Osteoblast (primary cell): ENCODE measurements around the gene EFCAB12. TPM values are rescaled to one million over a fixed set of nuclear protein-coding genes. Genes with fewer than 3 reads are reported as not detected.

ENCODE experiments used
- DNase-seq: peaks from one replicate; pipeline ENCODE4 v3.0.0; 2011; ENCODE audit warnings: low spot score, mixed read lengths; ENCODE audit not compliant: insufficient read length; ENCODE audit errors: missing footprints
- H2AFZ ChIP-seq: 2 replicates; pipeline ENCODE4 v1.6.0; 2011; ENCODE audit warnings: mild to moderate bottlenecking, low read length
- H3K27ac ChIP-seq: 2 replicates; pipeline ENCODE4 v1.5.1; 2011; ENCODE audit warnings: mild to moderate bottlenecking, low read depth, low read length, moderate library complexity
- H3K27me3 ChIP-seq: 2 replicates; pipeline ENCODE4 v1.6.0; 2012; ENCODE audit warnings: mild to moderate bottlenecking, control low read depth, inconsistent platforms, low read length, moderate library complexity; ENCODE audit not compliant: insufficient read depth
- H3K36me3 ChIP-seq: 2 replicates; pipeline ENCODE4 v1.5.1; 2011; ENCODE audit warnings: mild to moderate bottlenecking, low read length, control low read depth, moderate library complexity; ENCODE audit not compliant: insufficient read depth
- H3K4me1 ChIP-seq: 2 replicates; pipeline ENCODE4 v1.5.1; 2011; ENCODE audit warnings: mild to moderate bottlenecking, low read length, control low read depth, moderate library complexity; ENCODE audit not compliant: insufficient read depth
- H3K4me2 ChIP-seq: 2 replicates; pipeline ENCODE4 v1.6.0; 2011; ENCODE audit warnings: mild to moderate bottlenecking, low read length; ENCODE audit not compliant: insufficient read depth
- H3K4me3 ChIP-seq: fragments of 200-600 bp; sonication (generic); 3 replicates; pipeline ENCODE4 v1.5.1; 2012; ENCODE audit warnings: mild to moderate bottlenecking, low read length, inconsistent platforms; ENCODE audit not compliant: insufficient read depth
- H3K79me2 ChIP-seq: 2 replicates; pipeline ENCODE4 v1.6.0; 2012; ENCODE audit warnings: mild to moderate bottlenecking, low read length, control low read depth, inconsistent platforms; ENCODE audit not compliant: insufficient read depth
- H3K9me3 ChIP-seq: 2 replicates; pipeline ENCODE4 v1.5.1; 2011; ENCODE audit warnings: low read depth, low read length, control low read depth
- H4K20me1 ChIP-seq: 2 replicates; pipeline ENCODE4 v1.6.0; 2012; ENCODE audit warnings: mild to moderate bottlenecking, low read length, control low read depth; ENCODE audit not compliant: insufficient read depth
- total RNA-seq: library from RNA; depleted of rRNA; stranded (reverse); fragments of >200 nt; gene quantifications from 2 replicates; pipeline ENCODE4 v1.2.3, GENCODE V29; 2012
- TF ChIP-seq, protein P1 (sequence below): IDR thresholded peaks from 2 replicates; pipeline ENCODE4 v1.5.1; 2011; ENCODE audit warnings: mild to moderate bottlenecking, low read depth, low read length, moderate library complexity; ENCODE audit errors: extremely low read depth

EFCAB12 gene
- total RNA-seq, 1 donor, result under 0.01 TPM

- Histone ChIP-seq H3K4me3 (no peak overlapping the region), H3K27ac (no peak overlapping the region), H2AFZ (no peak overlapping the region), H3K4me1 (no peaks in the 10 kb centered on the region), H3K79me2 (no peaks in the 10 kb centered on the region), H3K36me3 (no peaks in the 10 kb centered on the region), H3K4me2 (no peak overlapping the region), H3K27me3 (no peaks in the 10 kb centered on the region), H4K20me1 (no peaks in the 10 kb centered on the region), H3K9me3 (no peaks in the 10 kb centered on the region)
- DNase-seq, result peak; percentile 82
- TF ChIP-seq, protein P1, sequence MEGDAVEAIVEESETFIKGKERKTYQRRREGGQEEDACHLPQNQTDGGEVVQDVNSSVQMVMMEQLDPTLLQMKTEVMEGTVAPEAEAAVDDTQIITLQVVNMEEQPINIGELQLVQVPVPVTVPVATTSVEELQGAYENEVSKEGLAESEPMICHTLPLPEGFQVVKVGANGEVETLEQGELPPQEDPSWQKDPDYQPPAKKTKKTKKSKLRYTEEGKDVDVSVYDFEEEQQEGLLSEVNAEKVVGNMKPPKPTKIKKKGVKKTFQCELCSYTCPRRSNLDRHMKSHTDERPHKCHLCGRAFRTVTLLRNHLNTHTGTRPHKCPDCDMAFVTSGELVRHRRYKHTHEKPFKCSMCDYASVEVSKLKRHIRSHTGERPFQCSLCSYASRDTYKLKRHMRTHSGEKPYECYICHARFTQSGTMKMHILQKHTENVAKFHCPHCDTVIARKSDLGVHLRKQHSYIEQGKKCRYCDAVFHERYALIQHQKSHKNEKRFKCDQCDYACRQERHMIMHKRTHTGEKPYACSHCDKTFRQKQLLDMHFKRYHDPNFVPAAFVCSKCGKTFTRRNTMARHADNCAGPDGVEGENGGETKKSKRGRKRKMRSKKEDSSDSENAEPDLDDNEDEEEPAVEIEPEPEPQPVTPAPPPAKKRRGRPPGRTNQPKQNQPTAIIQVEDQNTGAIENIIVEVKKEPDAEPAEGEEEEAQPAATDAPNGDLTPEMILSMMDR, result no peak
Measured at GRCh38 chr3:129360705-129361460, 67.6 kb downstream of the EFCAB12 start.

GRCh38 chr3:129360171-129360611, 68.2 kb downstream of the EFCAB12 start:
- Histone ChIP-seq H3K36me3 (no peaks in the 10 kb centered on the region), H3K4me2 (no peak overlapping the region), H3K4me1 (no peaks in the 10 kb centered on the region), H3K79me2 (no peaks in the 10 kb centered on the region), H3K27me3 (no peaks in the 10 kb centered on the region), H3K9me3 (no peaks in the 10 kb centered on the region), H3K27ac (no peak overlapping the region), H4K20me1 (no peaks in the 10 kb centered on the region), H3K4me3 (no peak overlapping the region), H2AFZ (no peak overlapping the region)
- peak; percentile 68 for DNase-seq
- TF ChIP-seq, protein P1, result no peak

DNA sequence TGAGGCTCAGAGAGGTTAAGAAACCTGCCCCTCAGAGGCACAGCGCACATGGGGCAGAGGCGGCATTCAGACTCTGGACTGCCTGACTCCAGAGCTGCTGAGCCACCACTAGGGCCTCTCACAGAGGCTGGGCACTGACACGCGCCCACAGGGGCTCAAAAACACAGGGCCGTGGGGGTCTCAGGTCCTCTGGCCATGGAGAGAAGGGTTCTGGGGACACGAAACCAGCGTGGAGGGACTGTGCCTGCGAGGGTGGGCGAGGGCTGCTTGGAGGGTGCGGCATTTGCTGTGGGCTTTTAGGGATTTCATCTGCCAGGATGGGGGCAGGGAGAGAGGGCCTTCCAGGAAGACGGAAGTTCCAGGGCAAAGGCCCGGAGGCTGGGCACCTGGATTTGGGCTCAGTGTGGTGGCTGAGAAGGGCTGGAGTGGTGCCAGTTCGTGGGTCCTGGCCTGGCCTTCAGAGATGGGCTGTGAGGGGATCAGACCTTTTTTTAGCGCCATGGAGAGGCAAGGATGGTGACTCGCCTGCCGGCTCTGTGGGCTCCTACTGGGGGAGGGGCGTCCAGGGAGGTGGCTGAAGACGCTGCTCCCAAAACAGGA, 69.6 kb downstream of the EFCAB12 start:
- Histone ChIP-seq H3K36me3 (no peaks in the 10 kb centered on the region), H2AFZ (no peak overlapping the region), H3K4me2 (no peak overlapping the region), H3K27ac (no peak overlapping the region), H3K4me3 (no peak overlapping the region), H3K27me3 (no peaks in the 10 kb centered on the region), H3K4me1 (no peaks in the 10 kb centered on the region), H3K79me2 (no peaks in the 10 kb centered on the region), H4K20me1 (no peaks in the 10 kb centered on the region), H3K9me3 (no peaks in the 10 kb centered on the region)
- DNase-seq, result peak; percentile 90
- TF ChIP-seq, protein P1, result no peak

GRCh38 chr3:129358177-129358771, 70.2 kb downstream of the EFCAB12 start:
- Histone ChIP-seq H2AFZ (no peak overlapping the region), H3K4me2 (no peak overlapping the region), H3K36me3 (no peaks in the 10 kb centered on the region), H3K9me3 (no peaks in the 10 kb centered on the region), H3K4me1 (no peaks in the 10 kb centered on the region), H3K27me3 (no peaks in the 10 kb centered on the region), H3K4me3 (no peak overlapping the region), H3K27ac (no peak overlapping the region), H3K79me2 (no peaks in the 10 kb centered on the region), H4K20me1 (no peaks in the 10 kb centered on the region)
- DNase-seq, result peak; percentile 82
- TF ChIP-seq, protein P1, result no peak
